HEK293 (cell line): ENCODE measurements around the gene RHEB.

Experiments
- CTCF ChIA-PET: fragments of 350-600 bp; formaldehyde crosslinking; extraction: SDS; loops from one replicate; lab custom pipeline; 2021; ENCODE audit warnings: antibody characterized with exemption; lab: Yijun Ruan, JAX
- POLR2A ChIA-PET: fragments of 300-600 bp; formaldehyde crosslinking; extraction: SDS; loops from one replicate; lab custom pipeline; 2020; ENCODE audit warnings: antibody characterized with exemption, inconsistent platforms; lab: Yijun Ruan, JAX
- H3K27ac ChIP-seq: fragments of 200-500 bp; sonication (Bioruptor generic); 2 replicates; pipeline ENCODE4 v1.5.1; 2014; ENCODE audit warnings: low read depth, low read length, control low read depth, inconsistent platforms; ENCODE audit errors: extremely low read depth
- H3K36me3 ChIP-seq, 2 experiments: fragments of 200-500 bp in 1 of 2; sonication (Bioruptor generic) in 1 of 2; 1 replicate in 1 of 2; 2 replicates in 1 of 2; pipeline ENCODE4 v1.5.1; 2014 to 2017; ENCODE audit warnings: inconsistent platforms in 2 of 2, low read length in 2 of 2; ENCODE audit not compliant: control insufficient read depth in 2 of 2, insufficient read depth in 1 of 2
- H3K4me1 ChIP-seq: fragments of 200-500 bp; sonication (Bioruptor generic); 2 replicates; pipeline ENCODE4 v1.5.1; 2014; ENCODE audit warnings: mild to moderate bottlenecking, low read length, inconsistent platforms; ENCODE audit not compliant: control insufficient read depth, insufficient read depth
- H3K4me3 ChIP-seq: 2 replicates; pipeline ENCODE4 v1.5.1; 2011; ENCODE audit warnings: low read depth, mild to moderate bottlenecking, control low read depth, low read length, moderate library complexity
- H3K9me3 ChIP-seq: fragments of 200-500 bp; sonication (Bioruptor generic); 2 replicates; pipeline ENCODE4 v1.5.1; 2014; ENCODE audit warnings: low read depth, low read length, inconsistent platforms; ENCODE audit not compliant: control insufficient read depth, insufficient read depth
- BCL11A ChIP-seq: fragments of 450-650 bp; formaldehyde crosslinking; IDR thresholded peaks from 2 replicates; pipeline ENCODE4 v1.5.1; 2016; ENCODE audit warnings: low read depth, missing biosample characterization, missing genetic modification characterization
- GLI2 ChIP-seq: fragments of 450-650 bp; formaldehyde crosslinking; IDR thresholded peaks from 2 replicates; pipeline ENCODE4; 2017; ENCODE audit warnings: missing biosample characterization, missing genetic modification characterization, low read depth, borderline replicate concordance
- SP3 ChIP-seq: fragments of 450-650 bp; formaldehyde crosslinking; IDR thresholded peaks from 2 replicates; pipeline ENCODE4 v1.5.1; 2016; ENCODE audit warnings: missing biosample characterization, missing genetic modification characterization
- ZBTB1 ChIP-seq: fragments of 450-650 bp; formaldehyde crosslinking; IDR thresholded peaks from 2 replicates; pipeline ENCODE4 v1.5.1; 2016; ENCODE audit warnings: missing biosample characterization, missing genetic modification characterization
- ZBTB20 ChIP-seq: fragments of 450-650 bp; formaldehyde crosslinking; IDR thresholded peaks from 2 replicates; pipeline ENCODE4 v1.5.1; 2016; ENCODE audit warnings: missing biosample characterization, missing genetic modification characterization
- ZBTB7A ChIP-seq: fragments of 450-650 bp; formaldehyde crosslinking; IDR thresholded peaks from 2 replicates; pipeline ENCODE4 v1.5.1; 2016; ENCODE audit warnings: low read depth, missing biosample characterization, missing genetic modification characterization
- ZFHX2 ChIP-seq: fragments of 450-650 bp; formaldehyde crosslinking; conservative IDR thresholded peaks from 2 replicates; pipeline ENCODE4 v1.5.1; 2016; ENCODE audit warnings: missing biosample characterization, missing genetic modification characterization
- ZNF121 ChIP-seq: fragments of 450-650 bp; formaldehyde crosslinking; IDR thresholded peaks from 2 replicates; pipeline ENCODE4 v1.5.1; 2016; ENCODE audit warnings: missing biosample characterization, missing genetic modification characterization
- ZNF140 ChIP-seq: fragments of 450-650 bp; formaldehyde crosslinking; IDR thresholded peaks from 2 replicates; pipeline ENCODE4 v1.5.1; 2016; ENCODE audit warnings: missing biosample characterization, missing genetic modification characterization
- ZNF155 ChIP-seq: fragments of 450-650 bp; formaldehyde crosslinking; IDR thresholded peaks from 2 replicates; pipeline ENCODE4 v1.5.1; 2016; ENCODE audit warnings: missing biosample characterization, missing genetic modification characterization
- ZNF174 ChIP-seq: fragments of 450-650 bp; formaldehyde crosslinking; IDR thresholded peaks from 2 replicates; pipeline ENCODE4 v1.5.0; 2017; ENCODE audit warnings: missing biosample characterization, mild to moderate bottlenecking, missing genetic modification characterization
- ZNF391 ChIP-seq: fragments of 450-650 bp; formaldehyde crosslinking; IDR thresholded peaks from 2 replicates; pipeline ENCODE4 v1.5.1; 2016; ENCODE audit warnings: low read depth, missing biosample characterization, missing genetic modification characterization, borderline replicate concordance
- ZNF416 ChIP-seq: fragments of 450-650 bp; formaldehyde crosslinking; IDR thresholded peaks from 2 replicates; pipeline ENCODE4 v1.5.1; 2016; ENCODE audit warnings: missing biosample characterization, missing genetic modification characterization
- ZNF433 ChIP-seq: fragments of 450-650 bp; formaldehyde crosslinking; IDR thresholded peaks from 2 replicates; pipeline ENCODE4 v1.5.1; 2016; ENCODE audit warnings: missing biosample characterization, missing genetic modification characterization, low read depth
- ZNF626 ChIP-seq: fragments of 450-650 bp; sonication (Bioruptor Pico); formaldehyde crosslinking; IDR thresholded peaks from 2 replicates; pipeline ENCODE4 v1.5.1; 2018; ENCODE audit warnings: missing biosample characterization, missing genetic modification characterization, inconsistent platforms
- ZNF654 ChIP-seq: fragments of 450-650 bp; formaldehyde crosslinking; IDR thresholded peaks from 2 replicates; pipeline ENCODE4 v1.5.1; 2016; ENCODE audit warnings: low read depth, missing biosample characterization, missing genetic modification characterization
- TF ChIP-seq, protein P1 (sequence below): fragments of 450-650 bp; formaldehyde crosslinking; IDR thresholded peaks from 2 replicates; pipeline ENCODE4 v1.5.1; 2016; ENCODE audit warnings: missing biosample characterization, missing genetic modification characterization, low read depth
- TF ChIP-seq, protein P2 (sequence below): fragments of 450-650 bp; formaldehyde crosslinking; IDR thresholded peaks from 2 replicates; pipeline ENCODE4 v1.5.1; 2016; ENCODE audit warnings: missing biosample characterization, missing genetic modification characterization
- TF ChIP-seq, protein P3 (sequence below): fragments of 450-650 bp; formaldehyde crosslinking; IDR thresholded peaks from 2 replicates; pipeline ENCODE4 v1.5.1; 2016; ENCODE audit warnings: missing biosample characterization, missing genetic modification characterization
- TF ChIP-seq, protein P4 (sequence below): fragments of 450-650 bp; formaldehyde crosslinking; IDR thresholded peaks from 2 replicates; pipeline ENCODE4 v1.5.1; 2016; ENCODE audit warnings: missing biosample characterization, missing genetic modification characterization
- TF ChIP-seq, protein P5 (sequence below): fragments of 450-650 bp; formaldehyde crosslinking; IDR thresholded peaks from 2 replicates; pipeline ENCODE4 v1.5.1; 2016; ENCODE audit warnings: missing biosample characterization, missing genetic modification characterization

RHEB gene

DNA sequence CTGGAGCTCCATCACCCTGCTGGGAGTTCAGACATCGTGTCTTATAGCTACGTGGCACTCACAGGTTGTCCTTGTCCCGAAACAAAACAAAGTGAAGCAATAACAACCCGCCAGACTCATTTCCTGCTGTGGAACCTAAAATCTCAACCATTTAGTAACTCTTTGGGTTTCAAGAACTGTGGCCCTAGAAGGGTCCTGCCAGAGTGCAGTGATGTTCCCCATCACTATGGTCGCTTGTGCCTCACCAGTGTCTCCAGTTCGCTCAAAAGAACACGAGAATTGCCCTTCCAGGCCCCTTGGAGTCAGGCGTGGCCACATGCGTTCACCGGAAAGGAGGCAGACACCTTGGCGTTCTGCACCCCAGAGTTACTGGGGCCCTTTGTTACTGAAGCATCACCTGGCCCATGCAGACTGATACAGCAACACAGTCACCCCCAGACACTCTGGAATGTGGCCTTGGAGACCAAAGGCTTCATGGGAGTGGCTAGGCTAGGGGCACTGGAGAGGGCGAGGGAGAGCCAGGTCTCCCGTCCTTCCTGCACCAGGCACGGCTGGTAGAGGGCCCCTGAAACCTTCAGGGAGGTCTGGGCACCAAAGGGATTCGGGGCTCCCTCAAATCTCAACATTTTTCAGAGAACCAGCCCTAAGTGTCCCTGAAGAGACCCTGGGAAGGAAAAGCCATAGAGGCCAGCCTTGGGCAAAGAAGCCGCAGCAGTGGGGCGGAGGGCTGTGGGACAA is 80.7 kb downstream of the RHEB start:
- Histone ChIP-seq H3K9me3 (no peaks in the 10 kb centered on the region), H3K4me3 (no peak overlapping the region), H3K27ac (no peak overlapping the region)
- POLR2A ChIA-PET = no interaction called here
- CTCF ChIA-PET = no interaction called here
- TF ChIP-seq ZNF174 (tag by site-specific recombination) (no peak), ZNF654 (tag by site-specific recombination) (no peak), ZNF391 (tag by site-specific recombination) (no peak), ZBTB1 (no peak), SP3 (tag by site-specific recombination) (no peak), ZNF416 (tag by site-specific recombination) (no peak), ZNF155 (tag by site-specific recombination) (no peak), ZNF433 (no peak), ZBTB20 (tag by site-specific recombination) (no peak)
- TF ChIP-seq, protein P1, sequence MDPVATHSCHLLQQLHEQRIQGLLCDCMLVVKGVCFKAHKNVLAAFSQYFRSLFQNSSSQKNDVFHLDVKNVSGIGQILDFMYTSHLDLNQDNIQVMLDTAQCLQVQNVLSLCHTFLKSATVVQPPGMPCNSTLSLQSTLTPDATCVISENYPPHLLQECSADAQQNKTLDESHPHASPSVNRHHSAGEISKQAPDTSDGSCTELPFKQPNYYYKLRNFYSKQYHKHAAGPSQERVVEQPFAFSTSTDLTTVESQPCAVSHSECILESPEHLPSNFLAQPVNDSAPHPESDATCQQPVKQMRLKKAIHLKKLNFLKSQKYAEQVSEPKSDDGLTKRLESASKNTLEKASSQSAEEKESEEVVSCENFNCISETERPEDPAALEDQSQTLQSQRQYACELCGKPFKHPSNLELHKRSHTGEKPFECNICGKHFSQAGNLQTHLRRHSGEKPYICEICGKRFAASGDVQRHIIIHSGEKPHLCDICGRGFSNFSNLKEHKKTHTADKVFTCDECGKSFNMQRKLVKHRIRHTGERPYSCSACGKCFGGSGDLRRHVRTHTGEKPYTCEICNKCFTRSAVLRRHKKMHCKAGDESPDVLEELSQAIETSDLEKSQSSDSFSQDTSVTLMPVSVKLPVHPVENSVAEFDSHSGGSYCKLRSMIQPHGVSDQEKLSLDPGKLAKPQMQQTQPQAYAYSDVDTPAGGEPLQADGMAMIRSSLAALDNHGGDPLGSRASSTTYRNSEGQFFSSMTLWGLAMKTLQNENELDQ = no peak
- TF ChIP-seq, protein P2, sequence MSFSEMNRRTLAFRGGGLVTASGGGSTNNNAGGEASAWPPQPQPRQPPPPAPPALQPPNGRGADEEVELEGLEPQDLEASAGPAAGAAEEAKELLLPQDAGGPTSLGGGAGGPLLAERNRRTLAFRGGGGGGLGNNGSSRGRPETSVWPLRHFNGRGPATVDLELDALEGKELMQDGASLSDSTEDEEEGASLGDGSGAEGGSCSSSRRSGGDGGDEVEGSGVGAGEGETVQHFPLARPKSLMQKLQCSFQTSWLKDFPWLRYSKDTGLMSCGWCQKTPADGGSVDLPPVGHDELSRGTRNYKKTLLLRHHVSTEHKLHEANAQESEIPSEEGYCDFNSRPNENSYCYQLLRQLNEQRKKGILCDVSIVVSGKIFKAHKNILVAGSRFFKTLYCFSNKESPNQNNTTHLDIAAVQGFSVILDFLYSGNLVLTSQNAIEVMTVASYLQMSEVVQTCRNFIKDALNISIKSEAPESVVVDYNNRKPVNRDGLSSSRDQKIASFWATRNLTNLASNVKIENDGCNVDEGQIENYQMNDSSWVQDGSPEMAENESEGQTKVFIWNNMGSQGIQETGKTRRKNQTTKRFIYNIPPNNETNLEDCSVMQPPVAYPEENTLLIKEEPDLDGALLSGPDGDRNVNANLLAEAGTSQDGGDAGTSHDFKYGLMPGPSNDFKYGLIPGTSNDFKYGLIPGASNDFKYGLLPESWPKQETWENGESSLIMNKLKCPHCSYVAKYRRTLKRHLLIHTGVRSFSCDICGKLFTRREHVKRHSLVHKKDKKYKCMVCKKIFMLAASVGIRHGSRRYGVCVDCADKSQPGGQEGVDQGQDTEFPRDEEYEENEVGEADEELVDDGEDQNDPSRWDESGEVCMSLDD (tag by site-specific recombination) = no peak
- TF ChIP-seq, protein P3, sequence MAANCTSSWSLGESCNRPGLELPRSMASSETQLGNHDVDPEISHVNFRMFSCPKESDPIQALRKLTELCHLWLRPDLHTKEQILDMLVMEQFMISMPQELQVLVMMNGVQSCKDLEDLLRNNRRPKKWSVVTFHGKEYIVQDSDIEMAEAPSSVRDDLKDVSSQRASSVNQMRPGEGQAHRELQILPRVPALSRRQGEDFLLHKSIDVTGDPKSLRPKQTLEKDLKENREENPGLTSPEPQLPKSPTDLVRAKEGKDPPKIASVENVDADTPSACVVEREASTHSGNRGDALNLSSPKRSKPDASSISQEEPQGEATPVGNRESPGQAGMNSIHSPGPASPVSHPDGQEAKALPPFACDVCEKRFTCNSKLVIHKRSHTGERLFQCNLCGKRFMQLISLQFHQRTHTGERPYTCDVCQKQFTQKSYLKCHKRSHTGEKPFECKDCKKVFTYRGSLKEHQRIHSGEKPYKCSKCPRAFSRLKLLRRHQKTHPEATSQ (tag by site-specific recombination) = no peak
- TF ChIP-seq, all 188 proteins: peak for 0
- Histone ChIP-seq H3K4me1 (no peaks in the 10 kb centered on the region), H3K36me3 (no peaks in the 10 kb centered on the region)

DNA sequence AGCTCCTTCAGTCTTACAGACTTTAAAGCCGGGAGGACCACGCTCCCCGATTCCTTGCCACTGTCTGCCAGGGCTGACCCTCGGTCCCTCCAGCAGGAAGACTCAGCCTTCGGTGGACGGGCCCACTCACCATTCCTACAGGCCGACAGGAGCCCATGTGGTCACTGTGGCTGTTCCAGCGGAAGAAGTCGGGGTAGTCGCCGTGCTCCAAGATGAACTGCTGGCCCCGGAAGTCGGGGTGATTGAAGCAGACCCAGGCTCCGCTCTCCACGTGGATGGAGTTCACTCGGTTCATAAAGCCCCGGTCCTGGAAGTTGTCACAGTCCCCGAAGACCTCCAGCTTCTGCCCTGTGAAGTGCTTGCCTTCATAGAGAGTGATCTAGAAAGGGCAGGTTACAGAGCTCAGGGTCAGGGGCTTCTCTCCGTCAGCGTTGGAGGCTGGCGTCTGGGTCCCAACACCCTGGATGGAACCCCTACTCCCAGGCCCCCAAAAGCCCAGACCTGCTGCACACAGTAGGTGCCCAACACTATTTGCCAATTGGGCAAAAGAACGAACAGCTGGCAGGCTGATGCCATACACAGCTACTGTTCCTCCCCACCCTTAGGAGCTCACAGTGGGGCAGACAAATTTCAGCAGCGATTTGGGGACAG is 81.7 kb downstream of the RHEB start:
- ChIA-PET CTCF (no interaction called here), POLR2A (no interaction called here)
- Histone ChIP-seq H3K36me3 (no peaks in the 10 kb centered on the region), H3K4me3 (no peak overlapping the region), H3K9me3 (no peaks in the 10 kb centered on the region), H3K27ac (no peak overlapping the region), H3K4me1 (no peaks in the 10 kb centered on the region)
- no peak for TF ChIP-seq ZNF140 (tag by site-specific recombination)
- no peak for TF ChIP-seq ZNF121 (tag by site-specific recombination)
- TF ChIP-seq, protein P4, sequence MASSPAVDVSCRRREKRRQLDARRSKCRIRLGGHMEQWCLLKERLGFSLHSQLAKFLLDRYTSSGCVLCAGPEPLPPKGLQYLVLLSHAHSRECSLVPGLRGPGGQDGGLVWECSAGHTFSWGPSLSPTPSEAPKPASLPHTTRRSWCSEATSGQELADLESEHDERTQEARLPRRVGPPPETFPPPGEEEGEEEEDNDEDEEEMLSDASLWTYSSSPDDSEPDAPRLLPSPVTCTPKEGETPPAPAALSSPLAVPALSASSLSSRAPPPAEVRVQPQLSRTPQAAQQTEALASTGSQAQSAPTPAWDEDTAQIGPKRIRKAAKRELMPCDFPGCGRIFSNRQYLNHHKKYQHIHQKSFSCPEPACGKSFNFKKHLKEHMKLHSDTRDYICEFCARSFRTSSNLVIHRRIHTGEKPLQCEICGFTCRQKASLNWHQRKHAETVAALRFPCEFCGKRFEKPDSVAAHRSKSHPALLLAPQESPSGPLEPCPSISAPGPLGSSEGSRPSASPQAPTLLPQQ (tag by site-specific recombination) = no peak
- TF ChIP-seq, protein P5, sequence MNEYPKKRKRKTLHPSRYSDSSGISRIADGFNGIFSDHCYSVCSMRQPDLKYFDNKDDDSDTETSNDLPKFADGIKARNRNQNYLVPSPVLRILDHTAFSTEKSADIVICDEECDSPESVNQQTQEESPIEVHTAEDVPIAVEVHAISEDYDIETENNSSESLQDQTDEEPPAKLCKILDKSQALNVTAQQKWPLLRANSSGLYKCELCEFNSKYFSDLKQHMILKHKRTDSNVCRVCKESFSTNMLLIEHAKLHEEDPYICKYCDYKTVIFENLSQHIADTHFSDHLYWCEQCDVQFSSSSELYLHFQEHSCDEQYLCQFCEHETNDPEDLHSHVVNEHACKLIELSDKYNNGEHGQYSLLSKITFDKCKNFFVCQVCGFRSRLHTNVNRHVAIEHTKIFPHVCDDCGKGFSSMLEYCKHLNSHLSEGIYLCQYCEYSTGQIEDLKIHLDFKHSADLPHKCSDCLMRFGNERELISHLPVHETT (tag by site-specific recombination) = no peak
- no peak for TF ChIP-seq ZFHX2 (tag by site-specific recombination)
- TF ChIP-seq BCL11A (tag by site-specific recombination) = no peak
- no peak for TF ChIP-seq GLI2 (tag by site-specific recombination)
- TF ChIP-seq ZBTB7A (tag by site-specific recombination) = no peak
- no peak for TF ChIP-seq ZNF626 (tag by site-specific recombination)
